GM18519 (cell line): ENCODE measurements around the gene BEAN1.
"Not testable (repeated sequence)": the region's sequence is repeated elsewhere in the genome, so short reads cannot be mapped to it uniquely, and the experiment has no call there.

Experiments
- ATAC-seq: cut with Tn5 transposase; IDR thresholded peaks from one replicate; pipeline ENCODE4 v1.9.1; 2021; ENCODE audit warnings: mild to moderate bottlenecking, moderate library complexity; ENCODE audit not compliant: unreplicated experiment, low FRiP score

BEAN1 gene

GRCh38 chr16:66466636-66467035 is 39.5 kb downstream of the BEAN1 start:
- ATAC-seq: not testable (repeated sequence)

DNA sequence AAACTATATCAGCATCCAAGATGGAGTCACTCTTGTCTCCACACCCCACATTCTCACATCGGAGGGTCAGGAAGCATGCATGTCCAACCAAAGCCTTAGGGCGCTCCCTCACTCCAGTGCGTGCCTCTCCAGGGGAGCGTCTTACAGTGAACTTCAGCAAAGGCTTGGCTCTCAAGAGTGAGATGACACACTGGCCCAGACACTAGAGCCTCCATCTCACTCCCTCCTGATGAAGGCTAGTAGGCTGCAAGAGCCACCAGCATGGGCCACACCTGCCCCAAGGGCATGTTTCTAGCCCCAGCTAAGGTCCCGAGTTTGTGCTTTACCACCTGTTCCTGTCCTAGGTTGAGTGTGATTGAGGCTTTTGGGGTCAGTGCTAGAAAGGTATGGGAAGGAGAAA is 40.5 kb downstream of the BEAN1 start:
- ATAC-seq: no peak

DNA sequence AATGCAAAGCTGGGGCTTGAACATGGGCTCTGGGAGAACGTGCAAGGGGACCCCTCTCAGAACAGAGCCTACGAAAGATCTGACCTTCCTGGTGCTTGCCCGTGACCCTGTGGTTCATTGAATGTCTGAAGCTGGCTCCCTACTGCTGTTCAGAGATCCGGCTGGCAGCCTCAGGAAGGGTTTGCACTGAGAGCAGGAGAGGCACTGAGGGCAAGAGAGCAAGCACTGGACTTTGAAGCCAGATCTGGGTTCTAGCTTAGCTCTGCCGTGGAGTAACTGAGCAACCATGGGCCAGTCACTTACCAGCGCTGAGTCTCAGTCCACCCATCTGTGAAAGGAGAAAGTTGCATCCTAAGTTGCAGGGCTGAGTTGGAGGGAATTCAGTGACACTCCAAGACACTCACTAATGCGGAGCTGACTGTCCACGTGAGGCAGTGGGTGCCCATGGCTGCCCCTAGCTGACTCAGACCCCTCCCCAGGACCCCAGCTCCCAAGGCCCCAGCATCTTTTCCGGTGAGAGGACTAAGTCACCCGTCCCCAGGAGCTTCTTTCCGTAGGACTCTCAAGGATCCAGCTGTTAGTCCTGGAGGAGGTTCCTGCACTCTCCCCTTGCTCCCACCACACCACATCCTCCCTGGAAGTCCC is 41.3 kb downstream of the BEAN1 start:
- no peak for ATAC-seq

GRCh38 chr16:66469291-66469946 is 42.3 kb downstream of the BEAN1 start:
- no peak for ATAC-seq

- no peak for ATAC-seq
These were observed 43.0 kb downstream of the BEAN1 start for GRCh38 chr16:66469947-66470546.

GRCh38 chr16:66470556-66470955 is 43.5 kb downstream of the BEAN1 start:
- ATAC-seq: no peak

- ATAC-seq: no peak
These were observed 44.2 kb downstream of the BEAN1 start for GRCh38 chr16:66471264-66471663.

DNA sequence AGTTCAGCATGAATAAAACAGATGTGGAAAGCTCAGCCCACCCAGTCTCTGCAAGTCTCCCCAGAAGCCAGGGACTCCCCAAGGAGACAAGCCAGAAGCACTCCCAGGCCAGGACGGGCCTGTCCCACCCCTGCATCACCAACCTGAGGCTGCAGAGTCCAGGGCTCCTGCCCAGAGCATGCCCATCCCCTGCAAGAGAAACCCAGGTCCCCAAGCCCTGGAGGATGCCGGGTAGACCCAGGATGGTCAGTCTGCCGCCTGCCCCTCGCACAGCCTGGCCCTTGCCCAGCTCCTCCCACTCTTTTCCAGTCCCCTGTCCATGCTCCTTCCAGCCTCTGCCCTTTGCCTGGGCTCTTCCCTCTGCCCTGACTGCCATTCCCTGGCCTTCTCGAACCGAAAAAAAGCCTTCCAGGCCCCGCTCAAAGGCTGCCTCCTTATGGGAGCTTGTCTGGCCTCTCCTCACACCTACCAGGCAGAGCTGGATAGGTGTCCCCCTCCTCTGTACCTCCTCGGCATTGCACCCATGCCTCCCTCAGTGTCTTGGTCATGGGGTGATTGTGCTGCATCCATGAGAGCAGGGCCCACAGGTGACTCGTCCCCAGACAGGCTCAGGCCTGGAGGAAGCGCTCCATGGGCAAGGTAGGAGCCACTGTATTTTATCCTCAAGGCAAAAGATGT is 44.8 kb downstream of the BEAN1 start:
- ATAC-seq: no peak

DNA sequence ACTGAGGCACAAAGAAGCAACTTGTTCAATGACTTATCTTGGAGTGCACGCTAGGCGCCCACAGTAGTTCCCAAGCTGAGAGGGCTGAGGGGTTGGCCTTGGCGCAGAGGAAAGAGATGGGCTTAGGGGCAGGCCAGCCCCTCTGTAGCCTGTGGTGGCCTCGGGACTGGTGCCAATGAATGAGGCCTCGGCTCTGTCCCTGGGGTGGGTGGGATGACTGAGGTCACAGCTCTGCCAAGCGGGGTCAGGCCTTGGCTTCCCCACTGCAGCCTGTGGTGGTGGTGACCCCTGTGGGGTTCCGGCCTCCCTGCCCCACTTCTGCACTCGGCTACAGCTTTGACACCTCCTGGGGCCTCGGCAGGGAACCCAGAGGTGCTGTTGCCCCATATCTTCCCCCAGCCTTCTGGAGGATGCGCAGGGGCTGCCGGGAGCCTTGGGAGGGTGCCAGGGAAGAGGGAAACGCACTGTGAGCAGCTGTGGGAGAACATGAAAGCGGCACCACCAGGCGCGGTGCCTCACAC is 46.0 kb downstream of the BEAN1 start:
- ATAC-seq: no peak

DNA sequence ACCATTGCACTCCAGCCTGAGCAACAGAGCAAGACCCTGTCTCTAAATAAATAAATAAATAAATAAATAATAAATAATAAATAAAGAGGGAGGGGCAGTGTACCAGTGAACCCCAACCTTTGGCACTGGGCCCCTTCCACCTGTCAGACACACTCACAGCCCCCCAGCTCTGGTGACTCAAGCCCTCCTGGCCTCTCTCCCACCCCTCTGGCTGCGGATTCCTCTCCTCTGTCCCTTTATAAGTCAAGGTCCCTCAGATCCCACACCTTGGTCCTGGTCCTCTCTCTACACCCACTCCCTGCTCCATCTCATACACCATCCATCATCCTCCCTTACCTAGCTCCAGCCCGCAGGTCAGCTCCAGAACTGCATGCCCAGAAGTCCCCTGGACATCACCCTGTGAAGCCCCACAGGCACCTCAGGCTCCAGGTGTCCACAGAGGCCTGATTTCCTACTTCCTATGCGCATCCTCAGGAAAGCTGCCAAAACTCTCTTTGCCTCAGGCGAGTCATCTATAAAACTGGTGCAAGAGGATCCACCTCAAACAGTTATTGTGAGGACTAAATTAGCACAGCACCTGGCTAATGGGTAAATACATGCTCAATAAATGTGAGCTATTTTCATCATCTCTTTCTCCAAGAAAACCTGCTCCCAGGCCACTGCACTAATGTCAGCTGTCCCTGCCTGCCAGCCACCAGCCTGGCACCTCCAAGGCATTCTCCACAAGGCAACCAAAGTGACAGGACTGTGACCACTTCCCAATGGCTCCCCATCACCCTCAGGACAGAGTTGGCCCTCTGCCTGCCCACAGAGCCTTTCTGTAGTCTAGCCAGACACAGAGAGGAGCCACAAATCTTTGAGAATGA is 46.8 kb downstream of the BEAN1 start:
- ATAC-seq: no peak

GRCh38 chr16:66474750-66475199 is 47.7 kb downstream of the BEAN1 start:
- ATAC-seq: peak; percentile 88

DNA sequence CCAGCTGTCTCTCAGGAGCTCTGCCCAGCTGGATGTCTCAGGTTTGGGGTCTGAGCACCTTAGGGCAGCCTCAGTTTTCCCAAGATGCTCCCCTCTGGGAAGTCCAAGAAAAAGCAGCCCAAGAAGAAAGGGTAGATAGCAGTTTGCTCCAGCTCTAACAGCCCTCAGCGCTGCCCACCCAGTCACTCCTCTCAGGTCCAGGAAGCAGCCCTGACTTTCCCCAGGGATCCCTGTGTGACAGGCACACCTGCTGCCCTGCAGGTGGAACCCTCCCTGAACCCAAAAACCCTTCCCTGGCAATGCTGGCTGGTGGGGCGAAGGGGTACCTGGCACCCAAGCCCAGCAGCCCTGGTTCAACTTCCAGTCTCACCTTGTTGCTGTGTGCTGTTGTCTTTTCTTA is 48.1 kb downstream of the BEAN1 start:
- ATAC-seq: no peak

- ATAC-seq: peak; percentile 36
These were observed 49.4 kb downstream of the BEAN1 start for GRCh38 chr16:66476328-66477027.

DNA sequence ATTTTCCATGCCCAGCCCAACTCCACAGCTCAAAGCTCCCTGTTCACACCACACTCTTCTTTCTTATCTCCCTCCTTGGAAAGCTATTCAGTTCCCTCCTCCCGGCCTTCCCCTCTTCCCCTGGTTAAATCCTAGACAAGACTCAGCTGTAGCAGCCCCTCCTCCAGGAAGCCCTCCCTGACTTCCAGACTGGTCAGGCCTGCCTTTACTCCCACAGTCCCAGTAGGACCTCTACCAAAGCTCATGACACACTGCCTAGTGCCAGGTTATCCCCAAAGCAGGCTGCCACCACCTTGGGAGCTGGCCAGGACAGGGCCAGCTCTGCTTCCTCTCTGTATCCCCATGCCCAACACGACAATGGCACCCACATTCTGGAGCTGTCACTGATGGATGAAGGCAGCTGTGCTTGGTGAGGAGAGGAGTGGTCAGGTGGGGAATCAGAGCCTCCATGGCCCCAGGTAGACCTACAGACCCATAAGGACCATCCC is 50.0 kb downstream of the BEAN1 start:
- no peak for ATAC-seq

DNA sequence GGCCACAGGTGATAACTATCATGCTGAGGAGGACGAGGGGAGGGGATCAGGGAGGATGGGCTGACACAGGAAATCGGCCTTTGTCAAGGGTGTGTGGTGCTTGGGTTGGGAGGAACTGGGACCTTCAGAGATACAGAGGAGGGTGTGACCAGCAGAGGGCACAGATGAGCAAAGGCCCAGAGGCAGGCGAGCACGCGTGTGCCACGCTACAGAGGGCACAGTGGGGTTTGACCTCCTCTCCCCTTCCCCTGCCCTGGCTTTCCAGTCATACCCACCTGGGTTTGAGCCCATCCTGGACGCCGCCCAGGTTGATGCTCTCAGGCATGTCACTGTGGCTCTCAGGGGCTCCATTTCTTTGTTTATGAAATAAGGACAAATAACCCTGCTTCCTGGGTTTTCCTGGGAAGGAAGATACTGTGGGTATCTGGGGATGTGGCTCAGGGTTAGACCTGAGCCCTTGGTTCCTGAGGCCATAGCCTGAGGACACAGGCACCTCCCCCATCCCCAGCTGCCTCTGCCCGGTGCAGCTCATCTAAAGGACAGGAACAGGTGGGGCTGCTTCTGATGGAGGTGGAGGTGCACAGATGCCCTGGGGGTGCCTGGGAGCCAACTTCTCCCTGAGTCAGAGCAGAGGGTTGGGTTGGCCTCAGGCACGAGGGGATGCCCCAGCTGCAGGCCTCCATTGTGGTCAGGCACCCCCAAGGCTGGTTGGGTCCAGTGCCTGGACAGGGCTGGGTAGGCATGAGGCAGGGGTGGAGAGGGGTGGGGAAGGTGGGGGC is 51.8 kb downstream of the BEAN1 start:
- peak; percentile 53 for ATAC-seq

DNA sequence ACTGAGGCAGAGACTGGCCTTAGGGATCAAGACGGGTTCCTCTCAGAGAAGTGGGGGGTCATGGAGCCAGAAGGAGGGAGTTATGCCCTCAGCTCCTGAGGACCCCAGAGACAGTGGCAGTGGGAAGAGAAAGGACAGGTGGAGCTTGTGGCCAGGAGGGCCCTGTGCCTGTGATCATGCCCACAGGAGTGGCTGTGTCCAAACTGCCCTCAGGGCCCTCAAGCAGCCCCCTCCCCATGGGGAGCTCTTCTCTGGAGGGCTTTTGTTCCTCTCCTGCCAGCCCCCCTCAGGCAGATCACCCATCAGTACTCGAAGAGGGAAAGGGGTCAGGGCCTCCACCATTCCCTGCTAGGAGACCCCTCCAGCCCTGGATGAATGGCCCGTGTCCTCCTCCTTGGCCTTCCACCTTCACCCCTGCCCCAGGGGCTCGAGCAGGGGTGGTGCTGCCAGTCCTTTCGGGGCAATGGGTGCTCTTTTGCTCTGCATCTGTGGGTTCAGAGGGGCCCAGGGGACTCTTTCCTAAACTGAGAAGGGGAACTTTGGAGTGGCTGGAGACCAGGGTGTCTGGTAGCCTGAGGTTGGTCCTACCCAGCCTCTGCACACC is 52.7 kb downstream of the BEAN1 start:
- ATAC-seq: no peak

DNA sequence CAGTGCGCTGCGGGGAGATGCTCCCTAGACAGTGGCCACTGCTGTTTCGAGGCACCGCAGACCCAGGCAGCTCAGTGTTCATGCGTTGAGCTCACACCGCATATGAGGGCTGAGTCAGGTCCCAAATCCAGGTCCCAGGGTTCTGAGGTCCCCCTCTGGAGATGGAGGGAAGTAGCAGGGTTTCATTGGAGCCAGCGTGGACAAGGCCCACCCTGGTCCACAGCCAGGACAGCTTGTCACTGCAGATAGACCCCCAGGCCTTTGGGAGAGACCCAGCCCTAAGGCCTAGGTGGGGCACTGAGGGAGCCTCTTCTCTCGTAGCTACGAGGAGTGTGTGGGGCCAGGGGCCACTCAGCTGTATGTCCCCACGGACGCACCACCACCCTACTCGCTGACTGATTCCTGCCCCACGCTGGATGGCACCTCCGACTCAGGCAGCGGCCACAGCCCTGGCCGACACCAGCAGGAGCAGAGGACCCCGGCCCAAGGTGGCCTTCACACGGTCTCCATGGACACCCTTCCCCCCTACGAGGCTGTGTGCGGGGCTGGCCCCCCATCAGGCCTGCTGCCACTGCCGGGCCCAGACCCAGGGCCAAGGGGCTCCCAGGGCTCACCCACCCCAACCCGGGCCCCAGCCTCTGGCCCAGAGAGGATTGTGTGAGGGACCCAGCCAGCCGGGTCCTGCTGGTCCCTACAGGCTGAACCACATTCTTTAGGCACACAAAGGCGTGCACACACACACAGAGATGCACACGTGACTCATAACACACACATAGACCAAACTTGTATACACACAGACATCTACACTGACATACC is 53.4 kb downstream of the BEAN1 start:
- no peak for ATAC-seq
